ENCODE measurements around the gene SLC26A2.

DNA sequence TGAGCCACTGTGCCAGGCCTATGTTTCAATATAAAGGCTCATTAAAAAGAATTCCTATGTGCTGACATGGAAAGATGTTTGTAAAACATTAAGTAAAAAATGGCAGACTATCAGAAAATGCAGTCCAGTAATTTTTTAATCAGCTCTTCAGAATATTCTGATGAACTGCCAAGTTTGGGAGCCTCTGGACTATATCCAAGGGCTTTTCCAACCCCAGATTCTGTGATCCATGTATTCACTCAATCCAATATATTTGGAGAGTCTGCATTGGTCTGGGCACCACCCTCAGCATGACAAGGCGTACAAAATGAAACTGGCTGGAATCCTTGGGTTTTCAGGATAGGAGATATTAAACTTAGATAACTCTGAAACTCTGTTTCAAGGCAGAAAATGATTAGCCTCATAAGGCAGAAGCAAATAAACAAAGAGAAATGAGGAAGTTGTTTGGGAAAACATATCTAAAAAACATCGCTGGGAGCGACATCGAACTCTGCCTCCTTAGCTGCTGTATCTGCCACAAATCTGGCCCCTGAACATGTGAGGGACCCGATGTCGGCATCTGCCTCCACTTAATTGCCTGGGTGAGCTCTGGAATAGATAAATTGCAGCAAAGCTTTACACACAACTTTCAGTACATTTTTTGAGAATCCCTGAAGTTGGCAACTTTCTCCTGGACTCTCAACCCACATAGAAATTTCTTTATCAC is 30.4 kb upstream of the SLC26A2 start:
- TF ChIP-seq, protein P1, sequence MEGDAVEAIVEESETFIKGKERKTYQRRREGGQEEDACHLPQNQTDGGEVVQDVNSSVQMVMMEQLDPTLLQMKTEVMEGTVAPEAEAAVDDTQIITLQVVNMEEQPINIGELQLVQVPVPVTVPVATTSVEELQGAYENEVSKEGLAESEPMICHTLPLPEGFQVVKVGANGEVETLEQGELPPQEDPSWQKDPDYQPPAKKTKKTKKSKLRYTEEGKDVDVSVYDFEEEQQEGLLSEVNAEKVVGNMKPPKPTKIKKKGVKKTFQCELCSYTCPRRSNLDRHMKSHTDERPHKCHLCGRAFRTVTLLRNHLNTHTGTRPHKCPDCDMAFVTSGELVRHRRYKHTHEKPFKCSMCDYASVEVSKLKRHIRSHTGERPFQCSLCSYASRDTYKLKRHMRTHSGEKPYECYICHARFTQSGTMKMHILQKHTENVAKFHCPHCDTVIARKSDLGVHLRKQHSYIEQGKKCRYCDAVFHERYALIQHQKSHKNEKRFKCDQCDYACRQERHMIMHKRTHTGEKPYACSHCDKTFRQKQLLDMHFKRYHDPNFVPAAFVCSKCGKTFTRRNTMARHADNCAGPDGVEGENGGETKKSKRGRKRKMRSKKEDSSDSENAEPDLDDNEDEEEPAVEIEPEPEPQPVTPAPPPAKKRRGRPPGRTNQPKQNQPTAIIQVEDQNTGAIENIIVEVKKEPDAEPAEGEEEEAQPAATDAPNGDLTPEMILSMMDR (IDR thresholded peaks at IDR 0.05; ENCODE audit: low read depth, low read length, missing input control) = no peak
- TF ChIP-seq, protein P2, sequence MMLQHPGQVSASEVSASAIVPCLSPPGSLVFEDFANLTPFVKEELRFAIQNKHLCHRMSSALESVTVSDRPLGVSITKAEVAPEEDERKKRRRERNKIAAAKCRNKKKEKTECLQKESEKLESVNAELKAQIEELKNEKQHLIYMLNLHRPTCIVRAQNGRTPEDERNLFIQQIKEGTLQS (IDR thresholded peaks at IDR 0.05) = no peak
- TF ChIP-seq RAD21 (IDR thresholded peaks at IDR 0.05) (no peak), JUND (IDR thresholded peaks at IDR 0.05) (no peak), TAF1 (conservative IDR thresholded peaks at IDR 0.05) (no peak)
